Hepatocyte (in vitro differentiated cells): ENCODE data around the gene ELF5. TPM values are rescaled to one million over a fixed set of nuclear protein-coding genes. Genes with fewer than 3 reads are reported as not detected.

Experiments used
- DNase-seq: peaks from one replicate; pipeline ENCODE4 v3.0.0-alpha.2; 2016; ENCODE audit warnings: low spot score
- H2AFZ ChIP-seq: fragments of 200-600 bp; sonication (generic); 2 replicates; pipeline ENCODE4 v1.6.0; 2016; ENCODE audit warnings: antibody characterized with exemption, mild to moderate bottlenecking
- H3K27ac ChIP-seq: fragments of 200-600 bp; sonication (generic); 2 replicates; pipeline ENCODE4 v1.5.1; 2016; ENCODE audit warnings: mild to moderate bottlenecking
- H3K27me3 ChIP-seq: fragments of 200-600 bp; sonication (generic); 2 replicates; pipeline ENCODE4 v1.6.1; 2016
- H3K36me3 ChIP-seq: fragments of 200-600 bp; sonication (generic); replicated peaks from 2 replicates; pipeline ENCODE4 v1.5.1; 2016; ENCODE audit warnings: low read depth; ENCODE audit not compliant: insufficient read depth
- H3K4me1 ChIP-seq: fragments of 200-600 bp; sonication (generic); 2 replicates; pipeline ENCODE4 v1.5.1; 2016; ENCODE audit warnings: mild to moderate bottlenecking, moderate library complexity; ENCODE audit not compliant: insufficient read depth
- H3K4me2 ChIP-seq: fragments of 200-600 bp; sonication (generic); 2 replicates; pipeline ENCODE4 v1.6.0; 2016
- H3K4me3 ChIP-seq: fragments of 200-600 bp; sonication (generic); 2 replicates; pipeline ENCODE4 v1.5.1; 2016; ENCODE audit warnings: mild to moderate bottlenecking
- H3K79me2 ChIP-seq: fragments of 200-600 bp; sonication (generic); 2 replicates; pipeline ENCODE4 v1.6.0; 2017; ENCODE audit warnings: mild to moderate bottlenecking
- H3K9me2 ChIP-seq: fragments of 200-600 bp; sonication (generic); replicated peaks from 2 replicates; pipeline ENCODE4 v1.6.0; 2017; ENCODE audit warnings: mild to moderate bottlenecking; ENCODE audit not compliant: insufficient read depth
- H3K9me3 ChIP-seq: fragments of 200-600 bp; sonication (generic); 2 replicates; pipeline ENCODE4 v1.5.1; 2016; ENCODE audit warnings: low read depth, mild to moderate bottlenecking
- H4K20me1 ChIP-seq: fragments of 200-600 bp; sonication (generic); 2 replicates; pipeline ENCODE4 v1.6.0; 2016; ENCODE audit warnings: mild to moderate bottlenecking; ENCODE audit not compliant: insufficient read depth, poor library complexity, severe bottlenecking
- CTCF ChIP-seq: fragments of 200-600 bp; sonication (generic); IDR thresholded peaks from 2 replicates; pipeline ENCODE4 v1.5.1; 2016; ENCODE audit warnings: antibody characterized with exemption, mild to moderate bottlenecking; ENCODE audit not compliant: poor library complexity
- EZH2 ChIP-seq: fragments of 200-600 bp; sonication (generic); IDR thresholded peaks from 2 replicates; pipeline ENCODE4 v1.6.1; 2016; ENCODE audit warnings: antibody characterized with exemption, mild to moderate bottlenecking, borderline replicate concordance
- EZH2phosphoT487 ChIP-seq: fragments of 200-600 bp; sonication (generic); IDR thresholded peaks from one replicate; pipeline ENCODE4 v1.6.1; 2018; ENCODE audit warnings: antibody characterized with exemption, mild to moderate bottlenecking, low read depth, moderate library complexity; ENCODE audit not compliant: unreplicated experiment, severe bottlenecking
- WGBS: methylation state at CpG from one replicate; pipeline ENCODE4 v1.1.6; 2016; ENCODE audit warnings: low lambda C conversion rate; ENCODE audit errors: missing lambda C conversion rate; 5-methylcytosine and 5-hydroxymethylcytosine counted together
- polyA plus RNA-seq: library from polyadenylated mRNA; unstranded; fragments of >200 nt; fragmentation: Nextera tagmentation; extraction: Ambion mirVana; gene quantifications from 2 replicates; pipeline ENCODE4 v1.2.1, GENCODE V29; 2016
- total RNA-seq: library from RNA; depleted of rRNA; stranded (reverse); fragments of >200 nt; gene quantifications from 2 replicates; pipeline ENCODE4 v1.2.3, GENCODE V29; 2014

Gene ELF5
- total and polyA plus RNA-seq, 2 experiments from 2014 or later = 0.50 to 0.53 TPM

- no peaks in the 10 kb centered on the region for H4K20me1 ChIP-seq
- no peak overlapping the region for H2AFZ ChIP-seq
- H3K27ac ChIP-seq = no peak overlapping the region
- no peak for DNase-seq
- no peak overlapping the region for H3K4me3 ChIP-seq
- no peaks in the 10 kb centered on the region for H3K27me3 ChIP-seq
- no peaks in the 10 kb centered on the region for H3K9me2 ChIP-seq
- no peak overlapping the region for H3K4me2 ChIP-seq
- no peak for TF ChIP-seq EZH2phosphoT487
- no peak for TF ChIP-seq EZH2
- no peak for TF ChIP-seq CTCF
- H3K36me3 ChIP-seq = no peaks in the 10 kb centered on the region
- H3K79me2 ChIP-seq = no peaks in the 10 kb centered on the region
- H3K9me3 ChIP-seq = no peaks in the 10 kb centered on the region
- WGBS = 82% methylated on average over 1 of the region's 1 CpG
- no peaks in the 10 kb centered on the region for H3K4me1 ChIP-seq
Measured at GRCh38 chr11:34558211-34558610, 44.6 kb upstream of the ELF5 start.

- Histone ChIP-seq H3K79me2 (no peaks in the 10 kb centered on the region), H4K20me1 (no peaks in the 10 kb centered on the region), H2AFZ (no peak overlapping the region), H3K4me1 (no peaks in the 10 kb centered on the region), H3K27me3 (no peaks in the 10 kb centered on the region), H3K4me2 (no peak overlapping the region), H3K9me2 (no peaks in the 10 kb centered on the region), H3K27ac (no peak overlapping the region), H3K36me3 (no peaks in the 10 kb centered on the region), H3K4me3 (no peak overlapping the region), H3K9me3 (no peaks in the 10 kb centered on the region)
- 69% methylated on average over 3 of the region's 3 CpGs for WGBS
- TF ChIP-seq EZH2 = no peak
- no peak for DNase-seq
Measured at GRCh38 chr11:34552270-34552669, 38.7 kb upstream of the ELF5 start.

GRCh38 chr11:34549271-34549670, 35.7 kb upstream of the ELF5 start:
- Histone ChIP-seq H3K4me1 (no peaks in the 10 kb centered on the region), H4K20me1 (no peaks in the 10 kb centered on the region), H3K9me3 (no peaks in the 10 kb centered on the region), H3K4me2 (no peak overlapping the region), H3K36me3 (no peaks in the 10 kb centered on the region), H3K27ac (no peak overlapping the region), H3K4me3 (no peak overlapping the region), H3K79me2 (no peaks in the 10 kb centered on the region), H3K9me2 (no peaks in the 10 kb centered on the region), H2AFZ (no peak overlapping the region), H3K27me3 (no peaks in the 10 kb centered on the region)
- DNase-seq = no peak
- TF ChIP-seq EZH2phosphoT487 (no peak), CTCF (no peak), EZH2 (no peak)
- WGBS = 72% methylated on average over 5 of the region's 5 CpGs

GRCh38 chr11:34548278-34548677, 34.7 kb upstream of the ELF5 start:
- 89% methylated on average over 4 of the region's 4 CpGs for WGBS

More at GRCh38 chr11:34548278-34548677, 34.7 kb upstream of the ELF5 start:
- Histone ChIP-seq H3K4me2 (no peak overlapping the region), H3K27me3 (no peaks in the 10 kb centered on the region), H4K20me1 (no peaks in the 10 kb centered on the region), H2AFZ (no peak overlapping the region), H3K9me2 (no peaks in the 10 kb centered on the region), H3K79me2 (no peaks in the 10 kb centered on the region), H3K27ac (no peak overlapping the region), H3K4me1 (no peaks in the 10 kb centered on the region), H3K36me3 (no peaks in the 10 kb centered on the region), H3K4me3 (no peak overlapping the region), H3K9me3 (no peaks in the 10 kb centered on the region)
- no peak for TF ChIP-seq EZH2phosphoT487
- no peak for TF ChIP-seq CTCF
- TF ChIP-seq EZH2 = no peak
- no peak for DNase-seq
